Left lung (tissue), 10 donors: ENCODE measurements around the gene SSBP4. TPM values are rescaled to one million over a fixed set of nuclear protein-coding genes. Genes with fewer than 3 reads are reported as not detected.

Source experiments
- ATAC-seq: fragments of 200-7000 bp; cut with Tn5 transposase; one replicate; pipeline ENCODE4 v1.9.1; 2020; ENCODE audit warnings: moderate library complexity
- DNase-seq, 4 donors: peaks; one replicate each; pipeline ENCODE4 v3.0.0-alpha.2; 2013 to 2020
- H3K27ac ChIP-seq, 2 donors: fragments of 200-600 bp; sonication (generic) in 1 of 2; one replicate each; pipeline versions ENCODE4 v1.5.0 to v1.8.0; 2020 to 2021
- H3K27me3 ChIP-seq, 2 donors: fragments of 200-600 bp; sonication (generic) in 1 of 2; one replicate each; pipeline versions ENCODE4 v1.5.0 to v1.8.0; 2020 to 2021
- H3K36me3 ChIP-seq, 2 donors: fragments of 200-600 bp; sonication (generic) in 1 of 2; one replicate each; pipeline versions ENCODE4 v1.5.0 to v1.8.0; 2020 to 2021
- H3K4me1 ChIP-seq, 2 donors: fragments of 200-600 bp; one replicate each; pipeline ENCODE4 v1.8.0; 2021
- H3K4me3 ChIP-seq, 2 donors: fragments of 200-600 bp; sonication (generic) in 1 of 2; one replicate each; pipeline versions ENCODE4 v1.5.0 to v1.8.0; 2020 to 2021; ENCODE audit warnings: mild to moderate bottlenecking in 1 of 2
- H3K9me3 ChIP-seq, 2 donors: fragments of 200-600 bp; sonication (generic) in 1 of 2; one replicate each; pipeline versions ENCODE4 v1.5.0 to v1.8.0; 2020 to 2021
- CTCF ChIP-seq, 2 donors: fragments of 200-600 bp; sonication (generic) in 1 of 2; IDR thresholded peaks; one replicate each; pipeline versions ENCODE4 v1.5.0 to v1.8.0; 2021; ENCODE audit warnings: antibody characterized with exemption in 2 of 2
- intact Hi-C, 2 donors: fragments of 100-400 bp; cut with DNase I; formaldehyde crosslinking; loops; one replicate each; pipeline versions ENCODE4 v1.11.2 to v1.14.2; 2022
- polyA plus RNA-seq, 6 donors: library from polyadenylated mRNA; unstranded; fragments of 120-200 nt; gene quantifications; one replicate each; pipeline ENCODE4 v1.2.1, GENCODE V29; 2013; ENCODE audit not compliant: insufficient read length in 6 of 6
- total RNA-seq, 2 donors: library from RNA; stranded (reverse); fragmentation: NEBNext Ultra II Directional; extraction: Animal tissue kit (Norgen Biotek cat#: 25700); gene quantifications; one replicate each; pipeline ENCODE4 v1.2.1, GENCODE V29; 2021
- donor health status: DM: no; HTN: yes; CAD: no.
- donor health status: DM: no; HTN: no; CAD: no.

The SSBP4 gene
- total and polyA plus RNA-seq, 8 donors, result 49.8 to 99.8 (median 74.5) TPM

- Histone ChIP-seq H3K27ac (peak overlapping the region; percentile 48 to 70), H3K4me3 (no peak overlapping the region), H3K27me3 (peaks cover 0 to 37% of the 10 kb centered on the region in 2 donors), H3K36me3 (peaks cover 0 to 9% of the 10 kb centered on the region in 2 donors), H3K4me1 (peaks cover 15 to 49% of the 10 kb centered on the region in 2 donors), H3K9me3 (no peaks in the 10 kb centered on the region)
- DNase-seq, result no peak
- no peak for ATAC-seq
- intact Hi-C loops, result no loop called here
- TF ChIP-seq CTCF (IDR thresholded peaks at IDR 0.05), result no peak
Observed at GRCh38 chr19:18429717-18430416, 10.7 kb downstream of the SSBP4 start.

- no peak for TF ChIP-seq CTCF (IDR thresholded peaks at IDR 0.05)
- Histone ChIP-seq H3K4me1 (peaks cover 15 to 47% of the 10 kb centered on the region in 2 donors), H3K27me3 (peaks cover 0 to 40% of the 10 kb centered on the region in 2 donors), H3K27ac (no peak overlapping the region), H3K9me3 (no peaks in the 10 kb centered on the region), H3K4me3 (no peak overlapping the region), H3K36me3 (peaks cover 0 to 14% of the 10 kb centered on the region in 2 donors)
- no peak for ATAC-seq
- no peak for DNase-seq
- intact Hi-C loops, result no loop called here
Observed at GRCh38 chr19:18430417-18431144, 11.4 kb downstream of the SSBP4 start.

GRCh38 chr19:18431351-18432197 lies 12.4 kb downstream of the SSBP4 start:
- H3K4me3 ChIP-seq, result no peak overlapping the region
- TF ChIP-seq CTCF (IDR thresholded peaks at IDR 0.05), result no peak
- H3K36me3 ChIP-seq, result peaks cover 0 to 18% of the 10 kb centered on the region in 2 donors
- DNase-seq (no peak), ATAC-seq (no peak)
- peaks cover 15 to 49% of the 10 kb centered on the region in 2 donors for H3K4me1 ChIP-seq
- intact Hi-C loops, result no loop called here
- H3K27ac ChIP-seq, result no peak overlapping the region
- peaks cover 0 to 45% of the 10 kb centered on the region in 2 donors for H3K27me3 ChIP-seq
- H3K9me3 ChIP-seq, result no peaks in the 10 kb centered on the region

DNA sequence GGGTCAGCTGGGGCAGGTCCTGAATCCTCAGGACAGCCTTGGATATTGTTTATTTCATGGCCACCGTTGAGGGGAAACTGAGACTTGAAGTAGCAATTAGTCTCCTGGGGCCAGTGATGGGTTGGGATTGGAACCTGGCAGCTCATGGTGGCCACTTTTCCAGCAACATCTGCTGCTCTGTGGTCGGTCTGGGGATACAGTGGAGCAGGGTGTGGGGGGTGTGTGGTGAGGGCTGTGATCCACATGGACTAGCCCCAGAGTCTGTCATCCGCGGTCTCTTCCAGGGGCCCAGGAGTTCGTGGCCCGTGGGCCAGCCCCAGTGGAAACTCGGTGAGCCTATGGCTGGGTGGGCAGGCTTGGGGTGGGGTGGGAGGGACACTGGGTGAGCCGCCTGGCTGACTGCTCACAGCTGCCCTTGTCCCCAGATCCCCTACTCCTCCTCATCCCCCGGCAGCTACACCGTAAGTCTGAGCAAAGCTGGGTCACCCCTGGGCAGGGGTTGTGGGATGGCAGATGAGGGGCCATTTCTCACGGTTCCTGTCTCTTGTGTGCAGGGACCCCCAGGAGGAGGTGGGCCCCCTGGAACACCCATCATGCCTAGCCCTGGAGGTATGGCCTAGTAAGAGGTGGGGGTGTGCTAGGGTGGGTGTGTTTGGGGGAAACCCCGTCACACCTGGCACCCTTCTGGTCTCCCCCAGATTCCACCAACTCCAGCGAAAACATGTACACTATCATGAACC lies 13.2 kb downstream of the SSBP4 start:
- Histone ChIP-seq H3K27ac (peak overlapping the region in 1 of 2 donors; percentile 19), H3K9me3 (no peaks in the 10 kb centered on the region), H3K4me3 (peak overlapping the region in 1 of 2 donors; percentile 37), H3K27me3 (peaks cover 0 to 54% of the 10 kb centered on the region in 2 donors), H3K36me3 (peaks cover 0 to 18% of the 10 kb centered on the region in 2 donors), H3K4me1 (peaks cover 15 to 57% of the 10 kb centered on the region in 2 donors)
- intact Hi-C loops, result no loop called here
- DNase-seq (no peak), ATAC-seq (no peak)
- TF ChIP-seq CTCF (IDR thresholded peaks at IDR 0.05), result no peak
